Kidney epithelial cell (primary cell): ENCODE measurements around the gene STXBP4. TPM values are rescaled to one million over a fixed set of nuclear protein-coding genes. Genes with fewer than 3 reads are reported as not detected.
A peak's percentile ranks its signal among the peaks of the same experiment; 100 is the strongest.

ENCODE experiments used
- DNase-seq: peaks from one replicate; pipeline ENCODE4 v3.0.0-alpha.2; 2010; ENCODE audit warnings: low read depth
- H3K27me3 ChIP-seq: 2 replicates; pipeline ENCODE4 v1.6.0; 2011; ENCODE audit warnings: low read length; ENCODE audit not compliant: control insufficient read depth, insufficient read depth
- H3K36me3 ChIP-seq: 2 replicates; pipeline ENCODE4 v1.5.1; 2011; ENCODE audit warnings: low read length; ENCODE audit not compliant: control insufficient read depth, insufficient read depth
- H3K4me3 ChIP-seq: 2 replicates; pipeline ENCODE4 v1.5.1; 2011; ENCODE audit warnings: low read depth, mild to moderate bottlenecking, control low read depth, low read length
- CTCF ChIP-seq: IDR thresholded peaks from 2 replicates; pipeline ENCODE4 v1.5.1; 2011; ENCODE audit warnings: mild to moderate bottlenecking, moderate library complexity, low read length, control low read depth, inconsistent platforms; ENCODE audit not compliant: insufficient read depth, poor library complexity, severe bottlenecking
- total RNA-seq: library from RNA; depleted of rRNA; stranded (reverse); fragments of >200 nt; gene quantifications from 2 replicates; pipeline ENCODE4 v1.2.3, GENCODE V29; 2015

Gene STXBP4
- total RNA-seq, 1 donor from 2014 or later, result 40.1 TPM

- Histone ChIP-seq H3K27me3 (no peaks in the 10 kb centered on the region), H3K36me3 (no peaks in the 10 kb centered on the region), H3K4me3 (no peak overlapping the region)
- no peak for DNase-seq
- TF ChIP-seq CTCF, result no peak
These were observed 190.7 kb downstream of the STXBP4 start for GRCh38 chr17:55159251-55159650.

- TF ChIP-seq CTCF, result no peak
- no peak for DNase-seq
- Histone ChIP-seq H3K36me3 (no peaks in the 10 kb centered on the region), H3K4me3 (no peak overlapping the region), H3K27me3 (no peaks in the 10 kb centered on the region)
These were observed 191.9 kb downstream of the STXBP4 start for GRCh38 chr17:55160501-55160900.

GRCh38 chr17:55161935-55162555 lies 193.5 kb downstream of the STXBP4 start:
- peak; percentile 95 for DNase-seq

GRCh38 chr17:55162556-55162946 lies 194.0 kb downstream of the STXBP4 start:
- no peak for TF ChIP-seq CTCF
- H3K36me3 ChIP-seq, result no peaks in the 10 kb centered on the region
- DNase-seq, result no peak
- no peaks in the 10 kb centered on the region for H3K27me3 ChIP-seq
- no peak overlapping the region for H3K4me3 ChIP-seq

More at GRCh38 chr17:55161935-55162555, 193.5 kb downstream of the STXBP4 start:
- TF ChIP-seq CTCF, result no peak
- Histone ChIP-seq H3K4me3 (no peak overlapping the region), H3K36me3 (no peaks in the 10 kb centered on the region), H3K27me3 (no peaks in the 10 kb centered on the region)

- no peak overlapping the region for H3K4me3 ChIP-seq
- no peaks in the 10 kb centered on the region for H3K36me3 ChIP-seq
- DNase-seq, result no peak
- no peaks in the 10 kb centered on the region for H3K27me3 ChIP-seq
- no peak for TF ChIP-seq CTCF
These were observed 194.8 kb downstream of the STXBP4 start for GRCh38 chr17:55163408-55163807.

GRCh38 chr17:55166506-55166905 lies 197.9 kb downstream of the STXBP4 start:
- Histone ChIP-seq H3K4me3 (no peak overlapping the region), H3K27me3 (no peaks in the 10 kb centered on the region), H3K36me3 (no peaks in the 10 kb centered on the region)
- TF ChIP-seq CTCF, result no peak
- DNase-seq, result no peak
